T-helper 1 cell treated with Interleukin-12 subunit alpha and Interleukin-12 subunit beta and Interleukin-4 antibody, amounts not matched to agents 30 ng/mL and 1 ng/mL, for 36 hours (primary cell): Measurements from ENCODE around the gene COL25A1. TPM values are rescaled to one million over a fixed set of nuclear protein-coding genes. Genes with fewer than 3 reads are reported as not detected.

Experiments
- intact Hi-C: fragments of 100-400 bp; cut with micrococcal nuclease; formaldehyde crosslinking; loops from one replicate; pipeline ENCODE4 v1.15.1; 2024
- total RNA-seq: library from RNA; stranded (reverse); gene quantifications from 2 replicates; pipeline ENCODE4 v1.2.3, GENCODE V29; 2022

Gene COL25A1
- total RNA-seq, 1 donor from 2014 or later = not detected

- intact Hi-C loops = loop anchor here (1.0 to 10.0 kb wide), 2 partner anchors 459 to 1269 kb away; no protein-coding TSS in a partner anchor
Measured at GRCh38 chr4:109294006-109294405, 8.5 kb downstream of the COL25A1 start.

GRCh38 chr4:109291707-109292238, 10.7 kb downstream of the COL25A1 start:
- intact Hi-C loops = loop anchor here (10.0 kb wide), 1 partner anchor 1267 kb away; no protein-coding TSS in a partner anchor

- intact Hi-C loops = loop anchor here (10.0 kb wide), 1 partner anchor 1266 kb away; no protein-coding TSS in a partner anchor
Measured at GRCh38 chr4:109290918-109291317, 11.5 kb downstream of the COL25A1 start.

- intact Hi-C loops = no loop called here
Measured at GRCh38 chr4:109278594-109279031, 23.8 kb downstream of the COL25A1 start.

GRCh38 chr4:109276482-109277095, 25.9 kb downstream of the COL25A1 start:
- intact Hi-C loops = no loop called here

GRCh38 chr4:109275066-109275745, 27.3 kb downstream of the COL25A1 start:
- intact Hi-C loops = no loop called here

- intact Hi-C loops = no loop called here
Measured at GRCh38 chr4:109266891-109267290, 35.6 kb downstream of the COL25A1 start.

- intact Hi-C loops = no loop called here
Measured at GRCh38 chr4:109266236-109266635, 36.2 kb downstream of the COL25A1 start.

- intact Hi-C loops = no loop called here
Measured at GRCh38 chr4:109263721-109264120, 38.7 kb downstream of the COL25A1 start.

- intact Hi-C loops = no loop called here
Measured at GRCh38 chr4:109256818-109257217, 45.6 kb downstream of the COL25A1 start.

- intact Hi-C loops = no loop called here
Measured at GRCh38 chr4:109254845-109255244, 47.6 kb downstream of the COL25A1 start.

- intact Hi-C loops = no loop called here
Measured at GRCh38 chr4:109251396-109251795, 51.1 kb downstream of the COL25A1 start.

- intact Hi-C loops = no loop called here
Measured at GRCh38 chr4:109248322-109248900, 54.0 kb downstream of the COL25A1 start.

GRCh38 chr4:109243871-109244270, 58.6 kb downstream of the COL25A1 start:
- intact Hi-C loops = no loop called here

GRCh38 chr4:109238746-109239145, 63.7 kb downstream of the COL25A1 start:
- intact Hi-C loops = no loop called here

- intact Hi-C loops = no loop called here
Measured at GRCh38 chr4:109235683-109236082, 66.8 kb downstream of the COL25A1 start.

- intact Hi-C loops = no loop called here
Measured at GRCh38 chr4:109234596-109234995, 67.9 kb downstream of the COL25A1 start.

- intact Hi-C loops = no loop called here
Measured at GRCh38 chr4:109233570-109233969, 68.9 kb downstream of the COL25A1 start.

- intact Hi-C loops = no loop called here
Measured at GRCh38 chr4:109232681-109233080, 69.8 kb downstream of the COL25A1 start.

- intact Hi-C loops = no loop called here
Measured at GRCh38 chr4:109231331-109231730, 71.1 kb downstream of the COL25A1 start.

- intact Hi-C loops = no loop called here
Measured at GRCh38 chr4:109229028-109229427, 73.4 kb downstream of the COL25A1 start.

- intact Hi-C loops = no loop called here
Measured at GRCh38 chr4:109218288-109218687, 84.2 kb downstream of the COL25A1 start.
